ENCODE results near the gene CYP26C1. TPM values are rescaled to one million over a fixed set of nuclear protein-coding genes. Genes with fewer than 3 reads are reported as not detected.

CYP26C1 gene
- total RNA-seq, 1 donor from 2014 or later: 0.17 TPM

GRCh38 chr10:93085272-93085859 is 24.8 kb downstream of the CYP26C1 start:
- no peak for DNase-seq (ENCODE audit: low read depth)
- H3K4me3 ChIP-seq (ENCODE audit: low read depth, low read length): no peak overlapping the region
- H3K27me3 ChIP-seq (ENCODE audit: control insufficient read depth, insufficient read depth, low read length): no peaks in the 10 kb centered on the region
- no peak for TF ChIP-seq CTCF (IDR thresholded peaks at IDR 0.05; ENCODE audit: insufficient read depth, low read length, poor library complexity, severe bottlenecking)
- no peaks in the 10 kb centered on the region for H3K36me3 ChIP-seq (ENCODE audit: control insufficient read depth, insufficient read depth, low read length)

DNA sequence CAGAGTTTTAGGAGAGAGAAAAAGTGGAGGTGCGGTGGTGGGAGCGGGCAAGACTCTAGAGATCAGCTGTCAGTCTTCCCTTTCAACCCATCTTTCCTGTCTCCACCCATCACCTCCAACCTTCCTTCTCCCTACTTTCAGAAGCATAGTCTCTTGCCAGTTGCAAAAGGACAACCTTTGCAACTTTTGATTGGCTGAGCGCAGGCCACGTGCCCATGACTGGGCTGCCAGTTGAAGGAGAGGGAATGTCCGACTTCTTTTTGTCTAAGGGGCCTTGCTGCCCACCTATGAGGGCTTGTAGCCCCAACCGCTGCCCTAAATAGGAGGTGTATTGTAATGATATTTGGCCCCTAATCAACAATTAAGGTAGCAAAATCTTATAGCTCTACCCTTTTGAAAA is 25.7 kb downstream of the CYP26C1 start:
- Histone ChIP-seq H3K36me3 (ENCODE audit: control insufficient read depth, insufficient read depth, low read length) (no peaks in the 10 kb centered on the region), H3K4me3 (ENCODE audit: low read depth, low read length) (no peak overlapping the region), H3K27me3 (ENCODE audit: control insufficient read depth, insufficient read depth, low read length) (no peaks in the 10 kb centered on the region)
- TF ChIP-seq CTCF (IDR thresholded peaks at IDR 0.05; ENCODE audit: insufficient read depth, low read length, poor library complexity, severe bottlenecking): no peak
- DNase-seq (ENCODE audit: low read depth): no peak

- H3K27me3 ChIP-seq (ENCODE audit: control insufficient read depth, insufficient read depth, low read length): no peaks in the 10 kb centered on the region
- H3K36me3 ChIP-seq (ENCODE audit: control insufficient read depth, insufficient read depth, low read length): no peaks in the 10 kb centered on the region
- DNase-seq (ENCODE audit: low read depth): no peak
- no peak overlapping the region for H3K4me3 ChIP-seq (ENCODE audit: low read depth, low read length)
- no peak for TF ChIP-seq CTCF (IDR thresholded peaks at IDR 0.05; ENCODE audit: insufficient read depth, low read length, poor library complexity, severe bottlenecking)
Observed at GRCh38 chr10:93087846-93088245, 27.2 kb downstream of the CYP26C1 start.

- TF ChIP-seq CTCF (IDR thresholded peaks at IDR 0.05; ENCODE audit: insufficient read depth, low read length, poor library complexity, severe bottlenecking): no peak
- Histone ChIP-seq H3K27me3 (ENCODE audit: control insufficient read depth, insufficient read depth, low read length) (no peaks in the 10 kb centered on the region), H3K36me3 (ENCODE audit: control insufficient read depth, insufficient read depth, low read length) (no peaks in the 10 kb centered on the region)
Observed at GRCh38 chr10:93088466-93088865, 27.9 kb downstream of the CYP26C1 start.

GRCh38 chr10:93090619-93091018 is 30.0 kb downstream of the CYP26C1 start:
- no peak for TF ChIP-seq CTCF (IDR thresholded peaks at IDR 0.05; ENCODE audit: insufficient read depth, low read length, poor library complexity, severe bottlenecking)
- Histone ChIP-seq H3K27me3 (ENCODE audit: control insufficient read depth, insufficient read depth, low read length) (no peaks in the 10 kb centered on the region), H3K4me3 (ENCODE audit: low read depth, low read length) (no peak overlapping the region), H3K36me3 (ENCODE audit: control insufficient read depth, insufficient read depth, low read length) (no peaks in the 10 kb centered on the region)
- DNase-seq (ENCODE audit: low read depth): no peak

More at GRCh38 chr10:93088466-93088865, 27.9 kb downstream of the CYP26C1 start:
- DNase-seq (ENCODE audit: low read depth): no peak
- H3K4me3 ChIP-seq (ENCODE audit: low read depth, low read length): no peak overlapping the region

DNA sequence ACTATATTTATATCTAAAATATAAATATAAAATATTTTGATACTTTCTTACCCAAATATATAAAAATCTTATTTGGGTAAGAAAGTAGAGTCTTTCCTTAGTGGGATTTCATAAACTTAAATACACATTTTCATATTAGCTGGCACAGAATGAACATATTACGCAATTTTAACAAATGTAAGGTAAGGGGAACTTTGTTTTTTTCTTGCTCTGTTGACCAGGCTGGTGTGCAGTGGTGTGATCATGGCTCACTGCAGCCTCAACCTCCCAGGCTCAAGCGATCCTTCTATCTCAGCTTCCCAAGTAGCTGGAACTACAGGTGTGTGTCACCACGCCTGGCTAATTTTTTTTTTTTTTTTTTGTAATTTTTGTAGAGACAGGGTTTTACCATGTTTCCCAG is 31.4 kb downstream of the CYP26C1 start:
- no peak overlapping the region for H3K4me3 ChIP-seq (ENCODE audit: low read depth, low read length)
- TF ChIP-seq CTCF (IDR thresholded peaks at IDR 0.05; ENCODE audit: insufficient read depth, low read length, poor library complexity, severe bottlenecking): no peak
- no peaks in the 10 kb centered on the region for H3K27me3 ChIP-seq (ENCODE audit: control insufficient read depth, insufficient read depth, low read length)
- DNase-seq (ENCODE audit: low read depth): no peak
- no peaks in the 10 kb centered on the region for H3K36me3 ChIP-seq (ENCODE audit: control insufficient read depth, insufficient read depth, low read length)
